ENCODE results near the gene CACFD1.
A peak's percentile ranks its signal among the peaks of the same experiment; 100 is the strongest.

Gene CACFD1

GRCh38 chr9:133467101-133467500 is 7.3 kb downstream of the CACFD1 start:
- DNase-seq = no peak

- DNase-seq = no peak
These were observed 8.6 kb downstream of the CACFD1 start for GRCh38 chr9:133468374-133468773.

- DNase-seq = no peak
These were observed 9.1 kb downstream of the CACFD1 start for GRCh38 chr9:133468777-133469421.

- DNase-seq = no peak
These were observed 10.7 kb downstream of the CACFD1 start for GRCh38 chr9:133470427-133470924.

- no peak for DNase-seq
These were observed 11.2 kb downstream of the CACFD1 start for GRCh38 chr9:133470988-133471387.

GRCh38 chr9:133471551-133472276 is 11.9 kb downstream of the CACFD1 start:
- no peak for DNase-seq

- no peak for DNase-seq
These were observed 12.5 kb downstream of the CACFD1 start for GRCh38 chr9:133472277-133472645.

- no peak for DNase-seq
These were observed 13.1 kb downstream of the CACFD1 start for GRCh38 chr9:133472753-133473378.

GRCh38 chr9:133473743-133474142 is 14.0 kb downstream of the CACFD1 start:
- DNase-seq = no peak

- DNase-seq = no peak
These were observed 14.4 kb downstream of the CACFD1 start for GRCh38 chr9:133474215-133474614.

GRCh38 chr9:133474853-133475252 is 15.1 kb downstream of the CACFD1 start:
- DNase-seq = no peak

- no peak for DNase-seq
These were observed 15.7 kb downstream of the CACFD1 start for GRCh38 chr9:133475292-133476012.

GRCh38 chr9:133476036-133476931 is 16.5 kb downstream of the CACFD1 start:
- DNase-seq = no peak

- no peak for DNase-seq
These were observed 17.2 kb downstream of the CACFD1 start for GRCh38 chr9:133476941-133477340.

- DNase-seq = no peak
These were observed 17.7 kb downstream of the CACFD1 start for GRCh38 chr9:133477461-133477860.

GRCh38 chr9:133477992-133478850 is 18.4 kb downstream of the CACFD1 start:
- no peak for DNase-seq

- peak; percentile 75 to 81 for DNase-seq
These were observed 19.3 kb downstream of the CACFD1 start, which contains the start of gene SLC2A6 for GRCh38 chr9:133478851-133479711. Gene SLC2A6, minus strand, starts transcription at chr9:133479099. Its CDS starts 40 bp downstream, at chr9:133479059.

- DNase-seq = no peak
These were observed 23.8 kb downstream of the CACFD1 start for GRCh38 chr9:133483611-133484010.

GRCh38 chr9:133484671-133485437 is 25.1 kb downstream of the CACFD1 start:
- no peak for DNase-seq

Data from stimulated activated CD4-positive, alpha-beta T cell treated with anti-CD3 and anti-CD28 coated beads, Interleukin-4, amount 100 ng/mL, for 4 hours (primary cell).